HEK293 (cell line): ENCODE measurements around the gene RPRD1A.

ENCODE experiments used
- BCL11B ChIP-seq: fragments of 450-650 bp; formaldehyde crosslinking; IDR thresholded peaks from 2 replicates; pipeline ENCODE4 v1.5.1; 2016; ENCODE audit warnings: low read depth, missing biosample characterization, missing genetic modification characterization
- GLIS1 ChIP-seq: fragments of 450-650 bp; formaldehyde crosslinking; IDR thresholded peaks from 2 replicates; pipeline ENCODE4 v1.5.1; 2016; ENCODE audit warnings: missing biosample characterization, missing genetic modification characterization
- KLF9 ChIP-seq: fragments of 450-650 bp; formaldehyde crosslinking; IDR thresholded peaks from 2 replicates; pipeline ENCODE4 v1.5.1; 2016; ENCODE audit warnings: missing biosample characterization, missing genetic modification characterization, low read depth
- MEIS1 ChIP-seq: sonication (generic); formaldehyde crosslinking; IDR thresholded peaks from 2 replicates; pipeline ENCODE4 v1.8.1; 2022; ENCODE audit warnings: missing genetic modification reagents, mild to moderate bottlenecking, borderline replicate concordance
- RBAK ChIP-seq: fragments of 450-650 bp; formaldehyde crosslinking; IDR thresholded peaks from 2 replicates; pipeline ENCODE4 v1.5.1; 2016; ENCODE audit warnings: missing biosample characterization, missing genetic modification characterization
- ZNF155 ChIP-seq: fragments of 450-650 bp; formaldehyde crosslinking; IDR thresholded peaks from 2 replicates; pipeline ENCODE4 v1.5.1; 2016; ENCODE audit warnings: missing biosample characterization, missing genetic modification characterization
- ZNF18 ChIP-seq: fragments of 450-650 bp; formaldehyde crosslinking; IDR thresholded peaks from 2 replicates; pipeline ENCODE4 v1.5.1; 2016; ENCODE audit warnings: missing biosample characterization, missing genetic modification characterization
- ZNF223 ChIP-seq: fragments of 450-650 bp; formaldehyde crosslinking; IDR thresholded peaks from 2 replicates; pipeline ENCODE4 v1.5.1; 2016; ENCODE audit warnings: missing biosample characterization, missing genetic modification characterization
- ZNF274 ChIP-seq, 2 experiments: fragments of 200-500 bp in 1 of 2; fragments of 450-650 bp in 1 of 2; sonication (Bioruptor generic) in 1 of 2; formaldehyde crosslinking in 1 of 2; IDR thresholded peaks; 2 replicates each; pipeline versions ENCODE4 v1.5.1 to v1.6.1; 2014 to 2016; ENCODE audit warnings: borderline replicate concordance in 1 of 2, inconsistent platforms in 1 of 2, low read length in 1 of 2, missing biosample characterization in 1 of 2, missing genetic modification characterization in 1 of 2
- ZNF302 ChIP-seq: fragments of 450-650 bp; formaldehyde crosslinking; IDR thresholded peaks from 2 replicates; pipeline ENCODE4 v1.5.1; 2016; ENCODE audit warnings: missing biosample characterization, missing genetic modification characterization, low read depth
- ZNF501 ChIP-seq: fragments of 450-650 bp; formaldehyde crosslinking; IDR thresholded peaks from 2 replicates; pipeline ENCODE4 v1.5.1; 2016; ENCODE audit warnings: missing biosample characterization, missing genetic modification characterization
- ZNF513 ChIP-seq: fragments of 450-650 bp; IDR thresholded peaks from 2 replicates; pipeline ENCODE4 v1.5.1; 2018; ENCODE audit warnings: missing biosample characterization, missing genetic modification characterization
- ZNF600 ChIP-seq: fragments of 450-650 bp; formaldehyde crosslinking; IDR thresholded peaks from 2 replicates; pipeline ENCODE4 v1.5.1; 2016; ENCODE audit warnings: missing biosample characterization, missing genetic modification characterization
- ZNF610 ChIP-seq: fragments of 450-650 bp; formaldehyde crosslinking; IDR thresholded peaks from 2 replicates; pipeline ENCODE4 v1.5.1; 2016; ENCODE audit warnings: missing biosample characterization, missing genetic modification characterization, borderline replicate concordance
- ZNF623 ChIP-seq: fragments of 450-650 bp; formaldehyde crosslinking; IDR thresholded peaks from 2 replicates; pipeline ENCODE4 v1.5.1; 2016; ENCODE audit warnings: missing biosample characterization, missing genetic modification characterization
- ZNF629 ChIP-seq: fragments of 450-650 bp; formaldehyde crosslinking; IDR thresholded peaks from 2 replicates; pipeline ENCODE4 v1.5.1; 2017; ENCODE audit warnings: missing biosample characterization, missing genetic modification characterization
- ZNF645 ChIP-seq: fragments of 450-650 bp; formaldehyde crosslinking; IDR thresholded peaks from 2 replicates; pipeline ENCODE4; 2016; ENCODE audit warnings: missing biosample characterization, missing genetic modification characterization
- ZNF670 ChIP-seq: fragments of 450-650 bp; formaldehyde crosslinking; IDR thresholded peaks from 2 replicates; pipeline ENCODE4 v1.5.1; 2016; ENCODE audit warnings: missing biosample characterization, missing genetic modification characterization, low read depth
- ZNF777 ChIP-seq: fragments of 450-650 bp; formaldehyde crosslinking; IDR thresholded peaks from 2 replicates; pipeline ENCODE4 v1.5.1; 2017; ENCODE audit warnings: missing biosample characterization, missing genetic modification characterization, borderline replicate concordance
- ZNF792 ChIP-seq: fragments of 450-650 bp; formaldehyde crosslinking; IDR thresholded peaks from 2 replicates; pipeline ENCODE4 v1.5.1; 2016; ENCODE audit warnings: missing biosample characterization, missing genetic modification characterization
- TF ChIP-seq, protein P1 (sequence below): fragments of 450-650 bp; formaldehyde crosslinking; IDR thresholded peaks from 2 replicates; pipeline ENCODE4 v1.5.1; 2016; ENCODE audit warnings: missing biosample characterization, missing genetic modification characterization
- TF ChIP-seq, protein P2 (sequence below): fragments of 450-650 bp; formaldehyde crosslinking; IDR thresholded peaks from 2 replicates; pipeline ENCODE4 v1.5.1; 2016; ENCODE audit warnings: missing biosample characterization, missing genetic modification characterization
- TF ChIP-seq, protein P3 (sequence below): fragments of 450-650 bp; formaldehyde crosslinking; IDR thresholded peaks from 2 replicates; pipeline ENCODE4 v1.5.1; 2016; ENCODE audit warnings: missing biosample characterization, missing genetic modification characterization
- TF ChIP-seq, protein P4 (sequence below): fragments of 450-650 bp; formaldehyde crosslinking; IDR thresholded peaks from 2 replicates; pipeline ENCODE4 v1.5.1; 2016; ENCODE audit warnings: missing biosample characterization, missing genetic modification characterization

RPRD1A gene

GRCh38 chr18:36067055-36067957 is at the start of gene RPRD1A (continued):
- TF ChIP-seq, protein P1, sequence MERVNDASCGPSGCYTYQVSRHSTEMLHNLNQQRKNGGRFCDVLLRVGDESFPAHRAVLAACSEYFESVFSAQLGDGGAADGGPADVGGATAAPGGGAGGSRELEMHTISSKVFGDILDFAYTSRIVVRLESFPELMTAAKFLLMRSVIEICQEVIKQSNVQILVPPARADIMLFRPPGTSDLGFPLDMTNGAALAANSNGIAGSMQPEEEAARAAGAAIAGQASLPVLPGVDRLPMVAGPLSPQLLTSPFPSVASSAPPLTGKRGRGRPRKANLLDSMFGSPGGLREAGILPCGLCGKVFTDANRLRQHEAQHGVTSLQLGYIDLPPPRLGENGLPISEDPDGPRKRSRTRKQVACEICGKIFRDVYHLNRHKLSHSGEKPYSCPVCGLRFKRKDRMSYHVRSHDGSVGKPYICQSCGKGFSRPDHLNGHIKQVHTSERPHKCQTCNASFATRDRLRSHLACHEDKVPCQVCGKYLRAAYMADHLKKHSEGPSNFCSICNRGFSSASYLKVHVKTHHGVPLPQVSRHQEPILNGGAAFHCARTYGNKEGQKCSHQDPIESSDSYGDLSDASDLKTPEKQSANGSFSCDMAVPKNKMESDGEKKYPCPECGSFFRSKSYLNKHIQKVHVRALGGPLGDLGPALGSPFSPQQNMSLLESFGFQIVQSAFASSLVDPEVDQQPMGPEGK = peak; percentile 66
- TF ChIP-seq ZNF610 (tag by site-specific recombination) = no peak
- no peak for TF ChIP-seq ZNF645
- TF ChIP-seq BCL11B (tag by site-specific recombination) = no peak
- no peak for TF ChIP-seq ZNF223 (tag by site-specific recombination)
- TF ChIP-seq, protein P2, sequence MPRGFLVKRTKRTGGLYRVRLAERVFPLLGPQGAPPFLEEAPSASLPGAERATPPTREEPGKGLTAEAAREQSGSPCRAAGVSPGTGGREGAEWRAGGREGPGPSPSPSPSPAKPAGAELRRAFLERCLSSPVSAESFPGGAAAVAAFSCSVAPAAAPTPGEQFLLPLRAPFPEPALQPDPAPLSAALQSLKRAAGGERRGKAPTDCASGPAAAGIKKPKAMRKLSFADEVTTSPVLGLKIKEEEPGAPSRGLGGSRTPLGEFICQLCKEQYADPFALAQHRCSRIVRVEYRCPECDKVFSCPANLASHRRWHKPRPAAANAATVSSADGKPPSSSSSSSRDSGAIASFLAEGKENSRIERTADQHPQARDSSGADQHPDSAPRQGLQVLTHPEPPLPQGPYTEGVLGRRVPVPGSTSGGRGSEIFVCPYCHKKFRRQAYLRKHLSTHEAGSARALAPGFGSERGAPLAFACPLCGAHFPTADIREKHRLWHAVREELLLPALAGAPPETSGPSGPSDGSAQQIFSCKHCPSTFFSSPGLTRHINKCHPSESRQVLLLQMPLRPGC (tag by site-specific recombination) = no peak
- TF ChIP-seq ZNF792 (tag by site-specific recombination) = 0 out of 2 replicates have a peak, but pooled peaks have one; percentile 33
- TF ChIP-seq ZNF18 (tag by site-specific recombination) = 0 out of 2 replicates have a peak, but pooled peaks have one; percentile 51
- no peak for TF ChIP-seq MEIS1 (CRISPR knock-in tag)
- TF ChIP-seq ZNF600 (tag by site-specific recombination) = peak; percentile 77
- no peak for TF ChIP-seq RBAK
- peak; percentile 42 for TF ChIP-seq GLIS1
- TF ChIP-seq ZNF670 (tag by site-specific recombination) = no peak
- peak; percentile 93 for TF ChIP-seq ZNF629
- TF ChIP-seq ZNF777 (tag by site-specific recombination) = 0 out of 2 replicates have a peak, but pooled peaks have one; percentile 23
- TF ChIP-seq ZNF302 (tag by site-specific recombination) = no peak
- TF ChIP-seq, protein P3, sequence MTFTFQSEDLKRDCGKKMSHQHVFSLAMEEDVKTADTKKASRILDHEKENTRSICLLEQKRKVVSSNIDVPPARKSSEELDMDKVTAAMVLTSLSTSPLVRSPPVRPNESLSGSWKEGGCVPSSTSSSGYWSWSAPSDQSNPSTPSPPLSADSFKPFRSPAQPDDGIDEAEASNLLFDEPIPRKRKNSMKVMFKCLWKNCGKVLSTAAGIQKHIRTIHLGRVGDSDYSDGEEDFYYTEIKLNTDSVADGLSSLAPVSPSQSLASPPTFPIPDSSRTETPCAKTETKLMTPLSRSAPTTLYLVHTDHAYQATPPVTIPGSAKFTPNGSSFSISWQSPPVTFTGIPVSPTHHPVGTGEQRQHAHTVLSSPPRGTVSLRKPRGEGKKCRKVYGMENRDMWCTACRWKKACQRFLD (tag by site-specific recombination) = 0 out of 2 replicates have a peak, but pooled peaks have one; percentile 50
- TF ChIP-seq ZNF155 (tag by site-specific recombination) = no peak
- TF ChIP-seq ZNF623 = no peak
- TF ChIP-seq, protein P4, sequence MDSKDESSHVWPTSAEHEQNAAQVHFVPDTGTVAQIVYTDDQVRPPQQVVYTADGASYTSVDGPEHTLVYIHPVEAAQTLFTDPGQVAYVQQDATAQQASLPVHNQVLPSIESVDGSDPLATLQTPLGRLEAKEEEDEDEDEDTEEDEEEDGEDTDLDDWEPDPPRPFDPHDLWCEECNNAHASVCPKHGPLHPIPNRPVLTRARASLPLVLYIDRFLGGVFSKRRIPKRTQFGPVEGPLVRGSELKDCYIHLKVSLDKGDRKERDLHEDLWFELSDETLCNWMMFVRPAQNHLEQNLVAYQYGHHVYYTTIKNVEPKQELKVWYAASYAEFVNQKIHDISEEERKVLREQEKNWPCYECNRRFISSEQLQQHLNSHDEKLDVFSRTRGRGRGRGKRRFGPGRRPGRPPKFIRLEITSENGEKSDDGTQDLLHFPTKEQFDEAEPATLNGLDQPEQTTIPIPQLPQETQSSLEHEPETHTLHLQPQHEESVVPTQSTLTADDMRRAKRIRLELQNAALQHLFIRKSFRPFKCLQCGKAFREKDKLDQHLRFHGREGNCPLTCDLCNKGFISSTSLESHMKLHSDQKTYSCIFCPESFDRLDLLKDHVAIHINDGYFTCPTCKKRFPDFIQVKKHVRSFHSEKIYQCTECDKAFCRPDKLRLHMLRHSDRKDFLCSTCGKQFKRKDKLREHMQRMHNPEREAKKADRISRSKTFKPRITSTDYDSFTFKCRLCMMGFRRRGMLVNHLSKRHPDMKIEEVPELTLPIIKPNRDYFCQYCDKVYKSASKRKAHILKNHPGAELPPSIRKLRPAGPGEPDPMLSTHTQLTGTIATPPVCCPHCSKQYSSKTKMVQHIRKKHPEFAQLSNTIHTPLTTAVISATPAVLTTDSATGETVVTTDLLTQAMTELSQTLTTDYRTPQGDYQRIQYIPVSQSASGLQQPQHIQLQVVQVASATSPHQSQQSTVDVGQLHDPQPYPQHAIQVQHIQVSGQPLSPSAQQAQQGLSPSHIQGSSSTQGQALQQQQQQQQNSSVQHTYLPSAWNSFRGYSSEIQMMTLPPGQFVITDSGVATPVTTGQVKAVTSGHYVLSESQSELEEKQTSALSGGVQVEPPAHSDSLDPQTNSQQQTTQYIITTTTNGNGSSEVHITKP (tag by site-specific recombination) = peak; percentile 83; the same call in 1 of the 2 replicates
- no peak for TF ChIP-seq ZNF274 (IDR thresholded peaks at IDR 0.05; ENCODE audit: low read length)
- TF ChIP-seq ZNF274 (tag by site-specific recombination; IDR thresholded peaks at IDR 0.05; ENCODE audit: borderline replicate concordance) = no peak
- TF ChIP-seq ZNF513 (tag by site-specific recombination) = no peak
- peak; percentile 88 for TF ChIP-seq KLF9 (tag by site-specific recombination)
- peak; percentile 96 for TF ChIP-seq ZNF501 (tag by site-specific recombination)
